ENCODE results near the gene ALK.

The ALK gene

GRCh38 chr2:29236074-29236473 lies 685.3 kb downstream of the ALK start:
- ChIA-PET POLR2A (no interaction called here), CTCF (interaction anchor here (1.0 to 1.4 kb wide), 2 partner anchors 27 to 240 kb away, joined by 3 to 4 read pairs; no protein-coding TSS in a partner anchor)
- DNase-seq (ENCODE audit: extremely low spot score): no peak
- TF ChIP-seq CTCF (IDR thresholded peaks at IDR 0.05; ENCODE audit: control extremely low read depth, extremely low read depth, low read depth, missing control alignments): no peak

- TF ChIP-seq CTCF (IDR thresholded peaks at IDR 0.05; ENCODE audit: control extremely low read depth, extremely low read depth, low read depth, missing control alignments): no peak
- ChIA-PET CTCF (interaction anchor here (1.0 to 1.4 kb wide), 2 partner anchors 27 to 239 kb away, joined by 3 to 4 read pairs; no protein-coding TSS in a partner anchor), POLR2A (no interaction called here)
- no peak for DNase-seq (ENCODE audit: extremely low spot score)
Measured at GRCh38 chr2:29235411-29235810, 686.0 kb downstream of the ALK start.

GRCh38 chr2:29233428-29233827 lies 688.0 kb downstream of the ALK start:
- CTCF ChIA-PET: interaction anchor here (1.7 kb wide), 1 partner anchor 76 kb away, joined by 5 read pairs; no protein-coding TSS in a partner anchor
- POLR2A ChIA-PET: no interaction called here
- no peak for TF ChIP-seq CTCF (IDR thresholded peaks at IDR 0.05; ENCODE audit: control extremely low read depth, extremely low read depth, low read depth, missing control alignments)
- no peak for DNase-seq (ENCODE audit: extremely low spot score)

- CTCF ChIA-PET: interaction anchor here (1.6 to 1.7 kb wide), 2 partner anchors 10 to 77 kb away, joined by 4 to 5 read pairs; no protein-coding TSS in a partner anchor
- POLR2A ChIA-PET: no interaction called here
- no peak for TF ChIP-seq CTCF (IDR thresholded peaks at IDR 0.05; ENCODE audit: control extremely low read depth, extremely low read depth, low read depth, missing control alignments)
- no peak for DNase-seq (ENCODE audit: extremely low spot score)
Measured at GRCh38 chr2:29232041-29232440, 689.3 kb downstream of the ALK start.

GRCh38 chr2:29229640-29230039 lies 691.7 kb downstream of the ALK start:
- ChIA-PET POLR2A (no interaction called here), CTCF (no interaction called here)
- no peak for TF ChIP-seq CTCF (IDR thresholded peaks at IDR 0.05; ENCODE audit: control extremely low read depth, extremely low read depth, low read depth, missing control alignments)
- DNase-seq (ENCODE audit: extremely low spot score): no peak

GRCh38 chr2:29228947-29229346 lies 692.4 kb downstream of the ALK start:
- CTCF ChIA-PET: no interaction called here
- POLR2A ChIA-PET: interaction anchor here (1.0 kb wide), 1 partner anchor 10 kb away, joined by 3 read pairs; no protein-coding TSS in a partner anchor

More at GRCh38 chr2:29228947-29229346, 692.4 kb downstream of the ALK start:
- no peak for DNase-seq (ENCODE audit: extremely low spot score)
- no peak for TF ChIP-seq CTCF (IDR thresholded peaks at IDR 0.05; ENCODE audit: control extremely low read depth, extremely low read depth, low read depth, missing control alignments)

Measured in GM10248 (cell line).